HG03571 (cell line): Measurements from ENCODE around the gene ULBP2.
"Not testable (repeated sequence)": the region's sequence is repeated elsewhere in the genome, so short reads cannot be mapped to it uniquely, and the experiment has no call there.

Source experiments
- ATAC-seq: cut with Tn5 transposase; IDR thresholded peaks from one replicate; pipeline ENCODE4 v1.9.1; 2021; ENCODE audit not compliant: unreplicated experiment

ULBP2 gene

GRCh38 chr6:149925974-149926777, 15.6 kb upstream of the ULBP2 start:
- ATAC-seq: no peak

- not testable (repeated sequence) for ATAC-seq
Observed at GRCh38 chr6:149927025-149927424, 14.8 kb upstream of the ULBP2 start.

GRCh38 chr6:149929422-149929821, 12.4 kb upstream of the ULBP2 start:
- no peak for ATAC-seq

- no peak for ATAC-seq
Observed at GRCh38 chr6:149931501-149931900, 10.3 kb upstream of the ULBP2 start.

DNA sequence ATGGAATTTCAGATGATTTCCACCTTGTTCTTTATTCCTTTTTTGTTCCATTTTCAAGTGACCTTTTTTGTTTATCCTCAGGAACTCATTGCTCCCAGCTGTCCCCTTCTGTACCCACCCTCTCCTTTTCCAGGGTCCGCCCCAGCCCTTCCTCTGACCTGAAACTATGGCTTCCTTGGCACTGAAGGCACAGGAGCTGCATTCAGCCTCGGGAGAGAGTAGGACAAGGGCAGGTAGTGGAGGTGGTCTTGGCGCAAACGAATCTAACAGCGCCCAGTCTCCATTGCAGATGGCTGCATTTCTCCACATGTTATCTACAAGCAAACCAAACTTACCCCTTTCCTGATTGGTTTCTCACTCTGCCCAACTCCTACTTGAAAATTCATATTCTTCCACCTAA, 8.8 kb upstream of the ULBP2 start:
- no peak for ATAC-seq

- ATAC-seq: no peak
Observed at GRCh38 chr6:149933461-149933860, 8.4 kb upstream of the ULBP2 start.

DNA sequence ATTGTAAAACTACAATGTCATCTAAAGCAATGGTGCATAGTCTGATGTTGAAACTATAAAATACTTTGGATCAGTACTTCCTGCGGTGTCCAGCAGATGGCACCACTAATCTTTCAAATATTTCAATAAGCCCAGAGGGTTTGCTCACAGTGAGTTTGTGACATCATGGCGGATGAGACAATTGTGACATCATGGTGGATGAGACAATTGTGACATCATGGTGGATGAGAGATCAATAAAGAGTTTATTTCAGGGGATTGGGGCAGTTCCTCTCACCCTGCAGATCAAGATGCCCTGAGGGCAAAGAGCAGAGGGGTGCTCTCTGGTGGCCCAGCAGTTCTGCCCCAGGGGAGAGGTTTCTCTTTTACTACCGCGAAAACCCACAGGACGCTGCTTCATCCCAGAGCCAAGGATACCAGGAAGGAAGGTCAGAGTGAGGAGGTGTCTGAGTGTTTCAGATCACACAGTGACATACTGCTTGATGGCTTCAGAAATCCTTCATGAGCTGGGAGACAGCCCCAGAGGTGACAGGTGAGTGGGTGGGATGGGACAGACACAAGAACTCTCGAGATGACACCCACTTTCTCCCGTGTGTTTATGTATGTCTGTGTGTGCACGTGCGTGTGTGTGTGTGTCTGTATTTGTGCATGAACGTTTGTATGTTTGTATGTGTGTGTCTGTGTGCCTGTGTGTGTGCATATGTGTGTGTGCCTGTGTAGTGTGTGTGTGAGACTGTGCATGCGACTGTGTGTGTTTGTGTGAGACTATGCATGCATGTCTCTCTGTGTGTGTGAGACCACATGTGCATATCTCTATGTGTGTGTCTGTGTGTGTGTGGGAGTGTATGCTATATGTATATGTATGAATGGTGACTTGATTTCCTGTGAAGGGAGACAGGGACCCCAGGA, 7.3 kb upstream of the ULBP2 start:
- no peak for ATAC-seq

- no peak for ATAC-seq
Observed at GRCh38 chr6:149935246-149935645, 6.6 kb upstream of the ULBP2 start.

GRCh38 chr6:149935668-149936067, 6.1 kb upstream of the ULBP2 start:
- no peak for ATAC-seq

GRCh38 chr6:149936743-149937142, 5.1 kb upstream of the ULBP2 start:
- ATAC-seq: no peak

GRCh38 chr6:149938013-149938570, 3.7 kb upstream of the ULBP2 start:
- not testable (repeated sequence) for ATAC-seq

DNA sequence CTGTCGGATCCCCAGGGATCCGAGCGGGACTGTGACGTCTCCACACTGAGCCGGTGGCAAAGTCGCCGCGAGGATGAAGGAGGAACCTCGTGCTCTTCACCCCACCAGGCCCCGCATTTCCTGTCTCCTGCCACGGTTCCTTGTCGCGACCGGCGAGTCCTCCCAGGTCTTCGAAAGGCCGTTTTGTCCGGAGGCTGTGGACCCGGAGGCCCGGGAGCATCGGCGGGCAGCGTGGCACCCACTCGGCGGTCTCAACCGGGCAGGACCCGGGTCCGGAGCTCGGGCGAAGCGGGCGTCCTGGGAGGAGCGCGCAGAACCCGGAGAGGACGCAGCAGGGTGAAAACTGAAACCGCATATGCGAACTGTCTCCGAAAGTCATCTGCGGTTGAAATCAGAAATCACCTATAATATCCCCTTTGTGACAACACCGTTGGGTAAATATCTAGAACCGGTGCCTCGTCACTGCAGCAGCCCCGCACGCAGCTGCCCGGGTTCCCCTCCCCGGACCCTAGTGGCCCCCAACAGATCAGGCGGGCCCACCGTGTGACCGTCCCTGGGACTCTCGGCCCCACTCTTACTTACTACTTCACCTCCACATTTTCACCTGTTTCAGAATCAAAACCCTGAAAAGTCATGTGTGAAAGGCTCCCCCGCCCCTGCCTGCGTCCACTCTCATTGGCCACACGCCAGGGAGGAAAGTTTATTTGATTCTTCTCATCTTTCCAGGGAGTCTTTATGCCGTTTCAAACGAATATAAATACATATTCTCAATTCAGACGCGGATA, 3.1 kb upstream of the ULBP2 start:
- ATAC-seq: peak; percentile 75

GRCh38 chr6:149939356-149939648, 2.5 kb upstream of the ULBP2 start:
- no peak for ATAC-seq

DNA sequence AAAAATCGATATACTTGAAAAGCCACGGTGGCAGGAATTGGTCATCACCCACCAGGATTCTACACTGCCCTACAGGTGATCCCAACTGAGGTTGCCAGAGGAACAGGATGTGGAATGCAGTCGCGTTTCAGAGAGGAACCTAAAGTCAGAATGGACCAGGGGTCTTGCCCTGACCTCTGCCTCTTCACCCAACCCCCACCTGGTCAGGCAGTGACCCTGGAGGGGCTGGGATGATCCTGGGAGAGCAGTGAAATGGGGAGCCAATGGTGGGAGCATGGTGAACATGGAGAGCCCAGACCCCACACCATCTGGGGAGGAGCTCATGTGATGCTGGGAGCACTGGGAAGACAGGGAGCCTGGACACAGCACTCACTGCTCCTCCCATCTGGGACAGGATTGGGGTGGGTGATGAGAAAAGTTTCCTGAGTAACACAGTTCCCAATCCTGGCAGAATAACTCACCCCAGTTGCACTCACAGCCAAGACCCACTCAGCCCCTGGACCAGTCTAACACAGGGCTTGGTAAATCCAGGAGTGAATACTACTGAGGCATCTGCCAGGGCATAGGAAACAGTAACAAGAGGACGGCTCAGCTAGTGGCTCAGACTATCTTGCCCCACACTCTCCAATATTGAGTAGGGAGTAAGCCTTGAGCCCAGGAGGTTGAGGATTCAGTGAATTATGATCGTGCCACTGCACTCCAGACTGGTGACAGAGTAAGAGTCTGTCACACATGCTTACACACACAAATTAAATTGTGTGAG, 1.7 kb upstream of the ULBP2 start:
- ATAC-seq: no peak

DNA sequence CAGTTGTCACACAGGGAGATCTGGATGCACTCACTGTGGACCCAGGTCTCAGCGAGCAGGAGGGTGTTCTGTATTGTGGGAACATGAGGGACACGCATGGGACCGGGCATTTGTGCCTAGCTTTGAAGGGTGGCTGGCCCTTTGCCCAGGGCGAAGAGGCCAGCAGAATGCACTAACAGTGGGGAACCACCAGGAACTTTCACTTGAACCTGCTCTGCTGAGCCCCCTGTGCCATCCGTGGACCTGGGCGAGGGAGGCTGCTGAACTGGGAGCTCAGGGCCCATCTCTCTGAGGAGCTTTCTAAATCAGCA, 1.2 kb upstream of the ULBP2 start:
- no peak for ATAC-seq

DNA sequence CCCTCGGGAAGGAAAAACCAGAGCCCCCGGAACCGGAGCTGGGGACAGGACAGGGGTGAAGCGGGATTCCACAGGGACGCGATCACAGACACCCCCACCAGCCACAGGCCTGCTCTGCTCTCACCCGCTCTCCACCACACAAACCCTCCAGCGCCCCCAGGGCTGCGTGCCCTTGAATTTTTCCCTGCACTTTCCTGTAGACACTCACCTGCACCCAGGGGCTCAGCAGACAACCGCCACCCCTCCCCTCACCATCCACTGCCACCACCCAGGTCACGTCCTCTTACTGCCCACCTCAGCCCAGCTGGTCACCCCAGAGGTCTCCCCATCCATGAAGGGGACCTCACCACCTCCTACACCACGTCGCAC, 631 bp downstream of the ULBP2 start:
- ATAC-seq: no peak

GRCh38 chr6:149943321-149943720, 1.5 kb downstream of the ULBP2 start:
- ATAC-seq: not testable (repeated sequence)

GRCh38 chr6:149945276-149945675, 3.5 kb downstream of the ULBP2 start:
- ATAC-seq: not testable (repeated sequence)

- not testable (repeated sequence) for ATAC-seq
Observed at GRCh38 chr6:149946631-149947030, 4.8 kb downstream of the ULBP2 start.

GRCh38 chr6:149947533-149947932, 5.7 kb downstream of the ULBP2 start:
- not testable (repeated sequence) for ATAC-seq

- no peak for ATAC-seq
Observed at GRCh38 chr6:149948011-149948410, 6.2 kb downstream of the ULBP2 start.
